Measurements from ENCODE around the gene CMAS. TPM values are rescaled to one million over a fixed set of nuclear protein-coding genes. Genes with fewer than 3 reads are reported as not detected.
"Not testable (repeated sequence)": the region's sequence is repeated elsewhere in the genome, so short reads cannot be mapped to it uniquely, and the experiment has no call there.

Gene CMAS
- polyA plus RNA-seq, 4 donors: 70.2 to 215 (median 113) TPM

DNA sequence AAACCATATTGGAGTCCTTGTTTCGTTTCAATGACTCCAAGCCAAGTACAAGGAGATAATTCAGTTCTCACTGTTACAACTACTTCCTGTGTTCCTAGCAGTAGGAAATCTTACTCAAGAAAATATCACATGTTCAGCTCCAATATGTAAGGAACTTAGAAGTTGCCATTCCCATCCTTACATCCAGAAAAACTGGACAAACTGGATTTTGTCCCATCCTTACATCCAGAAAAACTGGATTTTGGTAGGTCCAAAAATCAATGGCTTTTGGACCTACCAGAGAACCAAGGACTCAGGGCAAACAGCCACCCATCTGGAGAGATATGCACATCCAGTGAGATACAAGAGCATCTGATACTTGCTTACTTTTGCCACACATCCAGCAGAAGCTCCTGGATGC, 23.8 kb downstream of the CMAS start:
- H3K27me3 ChIP-seq (ENCODE audit: control insufficient read depth in 3 of 3, insufficient read depth in 3 of 3, low read length in 3 of 3): no peaks in the 10 kb centered on the region
- H3K4me3 ChIP-seq (ENCODE audit: low read depth in 1 of 3, low read length in 3 of 3): no peak overlapping the region
- 79 to 83% (median 81%) methylated on average over 1 of the region's 1 CpG for WGBS, 3 donors
- H3K4me1 ChIP-seq (ENCODE audit: control insufficient read depth in 3 of 3, insufficient read depth in 2 of 3, low read depth in 1 of 3, low read length in 2 of 3): peaks cover 0 to 8% (median 0%) of the 10 kb centered on the region in 3 donors
- no peak overlapping the region for H3K27ac ChIP-seq (ENCODE audit: low read depth in 1 of 3, low read length in 2 of 3)
- FAIRE-seq: no peak
- no peaks in the 10 kb centered on the region for H3K9me3 ChIP-seq (ENCODE audit: control insufficient read depth in 2 of 2, insufficient read depth in 1 of 2, low read depth in 1 of 2, low read length in 1 of 2)
- peaks cover 2 to 4% (median 3%) of the 10 kb centered on the region in 3 donors for H3K36me3 ChIP-seq (ENCODE audit: control insufficient read depth in 3 of 3, insufficient read depth in 2 of 3, low read depth in 1 of 3, low read length in 3 of 3)
- DNase-seq: no peak

DNA sequence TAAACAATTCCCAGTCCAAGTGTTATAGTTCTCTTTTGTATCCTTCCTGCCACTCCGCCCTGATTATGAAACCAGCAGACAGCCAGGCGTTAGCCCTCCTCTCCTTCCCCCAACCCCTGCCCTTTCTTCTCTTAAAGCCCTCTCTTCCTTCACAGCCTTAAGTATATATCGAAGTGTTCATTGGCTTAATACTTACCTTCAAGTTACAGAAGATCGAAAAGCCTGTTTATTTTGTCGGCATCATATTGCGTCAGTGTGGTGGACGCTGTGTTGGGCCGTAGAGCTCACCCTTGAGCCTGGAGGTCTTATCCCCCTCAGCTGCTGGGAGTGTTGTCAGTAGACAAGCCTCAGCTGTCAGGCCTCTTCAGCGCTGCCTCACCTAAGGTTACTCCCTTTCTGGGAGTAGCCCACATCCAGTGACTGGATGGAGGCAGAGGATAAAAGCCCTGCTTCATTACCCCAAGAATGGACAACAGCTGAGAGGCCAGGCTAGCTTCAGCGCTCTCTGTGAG, 36.2 kb downstream of the CMAS start:
- no peaks in the 10 kb centered on the region for H3K27me3 ChIP-seq (ENCODE audit: control insufficient read depth in 3 of 3, insufficient read depth in 3 of 3, low read length in 3 of 3)
- H3K36me3 ChIP-seq (ENCODE audit: control insufficient read depth in 3 of 3, insufficient read depth in 2 of 3, low read depth in 1 of 3, low read length in 3 of 3): no peaks in the 10 kb centered on the region
- no peak overlapping the region for H3K27ac ChIP-seq (ENCODE audit: low read depth in 1 of 3, low read length in 2 of 3)
- no peak overlapping the region for H3K4me3 ChIP-seq (ENCODE audit: low read depth in 1 of 3, low read length in 3 of 3)
- FAIRE-seq: no peak
- H3K4me1 ChIP-seq (ENCODE audit: control insufficient read depth in 3 of 3, insufficient read depth in 2 of 3, low read depth in 1 of 3, low read length in 2 of 3): no peaks in the 10 kb centered on the region
- no peak for DNase-seq
- WGBS, 3 donors: 77 to 82% (median 80%) methylated on average over 10 of the region's 10 CpGs
- no peaks in the 10 kb centered on the region for H3K9me3 ChIP-seq (ENCODE audit: control insufficient read depth in 2 of 2, insufficient read depth in 1 of 2, low read depth in 1 of 2, low read length in 1 of 2)

- Histone ChIP-seq H3K9me3 (ENCODE audit: control insufficient read depth in 2 of 2, insufficient read depth in 1 of 2, low read depth in 1 of 2, low read length in 1 of 2) (no peaks in the 10 kb centered on the region), H3K4me1 (ENCODE audit: control insufficient read depth in 3 of 3, insufficient read depth in 2 of 3, low read depth in 1 of 3, low read length in 2 of 3) (no peaks in the 10 kb centered on the region), H3K4me3 (ENCODE audit: low read depth in 1 of 3, low read length in 3 of 3) (no peak overlapping the region), H3K36me3 (ENCODE audit: control insufficient read depth in 3 of 3, insufficient read depth in 2 of 3, low read depth in 1 of 3, low read length in 3 of 3) (no peaks in the 10 kb centered on the region), H3K27me3 (ENCODE audit: control insufficient read depth in 3 of 3, insufficient read depth in 3 of 3, low read length in 3 of 3) (no peaks in the 10 kb centered on the region), H3K27ac (ENCODE audit: low read depth in 1 of 3, low read length in 2 of 3) (no peak overlapping the region)
- FAIRE-seq: no peak
- DNase-seq: peak in 1 of 2 donors; percentile 15
Observed at GRCh38 chr12:22083167-22083566, 37.1 kb downstream of the CMAS start.

DNA sequence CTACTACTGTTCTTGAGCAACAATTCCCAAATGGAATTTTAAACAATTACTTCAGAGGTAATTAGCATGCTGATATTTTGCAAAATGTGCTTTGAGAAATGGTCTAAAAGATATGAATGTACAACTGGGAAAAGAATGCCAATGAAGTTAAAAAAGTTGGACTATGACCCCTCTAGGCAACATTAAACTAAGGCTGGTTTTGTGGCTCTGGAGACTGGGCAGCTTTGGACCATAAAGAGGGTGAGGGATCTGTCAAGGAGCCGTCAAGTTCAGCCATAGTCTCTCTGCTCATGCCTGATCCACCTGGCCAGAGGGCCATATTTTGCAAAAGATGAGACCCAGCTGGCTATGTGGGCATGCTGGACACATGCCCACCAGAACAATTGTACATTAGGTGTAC, 38.8 kb downstream of the CMAS start:
- H3K4me3 ChIP-seq (ENCODE audit: low read depth in 1 of 3, low read length in 3 of 3): no peak overlapping the region
- H3K4me1 ChIP-seq (ENCODE audit: control insufficient read depth in 3 of 3, insufficient read depth in 2 of 3, low read depth in 1 of 3, low read length in 2 of 3): no peaks in the 10 kb centered on the region
- no peak overlapping the region for H3K27ac ChIP-seq (ENCODE audit: low read depth in 1 of 3, low read length in 2 of 3)
- H3K27me3 ChIP-seq (ENCODE audit: control insufficient read depth in 3 of 3, insufficient read depth in 3 of 3, low read length in 3 of 3): no peaks in the 10 kb centered on the region
- FAIRE-seq: no peak
- H3K36me3 ChIP-seq (ENCODE audit: control insufficient read depth in 3 of 3, insufficient read depth in 2 of 3, low read depth in 1 of 3, low read length in 3 of 3): no peaks in the 10 kb centered on the region
- no peaks in the 10 kb centered on the region for H3K9me3 ChIP-seq (ENCODE audit: control insufficient read depth in 2 of 2, insufficient read depth in 1 of 2, low read depth in 1 of 2, low read length in 1 of 2)
- DNase-seq: no peak
- 15 to 75% (median 52%) methylated on average over 1 of the region's 1 CpG for WGBS, 3 donors

- no peak for DNase-seq
- H3K4me3 ChIP-seq (ENCODE audit: low read depth in 1 of 3, low read length in 3 of 3): no peak overlapping the region
- H3K9me3 ChIP-seq (ENCODE audit: control insufficient read depth in 2 of 2, insufficient read depth in 1 of 2, low read depth in 1 of 2, low read length in 1 of 2): no peaks in the 10 kb centered on the region
- WGBS, 3 donors: 85 to 89% (median 88%) methylated on average over 2 of the region's 2 CpGs
- FAIRE-seq: no peak
- H3K27ac ChIP-seq (ENCODE audit: low read depth in 1 of 3, low read length in 2 of 3): no peak overlapping the region
- H3K4me1 ChIP-seq (ENCODE audit: control insufficient read depth in 3 of 3, insufficient read depth in 2 of 3, low read depth in 1 of 3, low read length in 2 of 3): no peaks in the 10 kb centered on the region
- no peaks in the 10 kb centered on the region for H3K27me3 ChIP-seq (ENCODE audit: control insufficient read depth in 3 of 3, insufficient read depth in 3 of 3, low read length in 3 of 3)
- H3K36me3 ChIP-seq (ENCODE audit: control insufficient read depth in 3 of 3, insufficient read depth in 2 of 3, low read depth in 1 of 3, low read length in 3 of 3): no peaks in the 10 kb centered on the region
Observed at GRCh38 chr12:22088886-22089285, 42.9 kb downstream of the CMAS start.

GRCh38 chr12:22089486-22089885, 43.5 kb downstream of the CMAS start:
- no peaks in the 10 kb centered on the region for H3K36me3 ChIP-seq (ENCODE audit: control insufficient read depth in 3 of 3, insufficient read depth in 2 of 3, low read depth in 1 of 3, low read length in 3 of 3)
- FAIRE-seq (no peak), DNase-seq (no peak)
- no peaks in the 10 kb centered on the region for H3K9me3 ChIP-seq (ENCODE audit: control insufficient read depth in 2 of 2, insufficient read depth in 1 of 2, low read depth in 1 of 2, low read length in 1 of 2)
- no peak overlapping the region for H3K4me3 ChIP-seq (ENCODE audit: low read depth in 1 of 3, low read length in 3 of 3)
- no peak overlapping the region for H3K27ac ChIP-seq (ENCODE audit: low read depth in 1 of 3, low read length in 2 of 3)
- H3K4me1 ChIP-seq (ENCODE audit: control insufficient read depth in 3 of 3, insufficient read depth in 2 of 3, low read depth in 1 of 3, low read length in 2 of 3): no peaks in the 10 kb centered on the region
- no peaks in the 10 kb centered on the region for H3K27me3 ChIP-seq (ENCODE audit: control insufficient read depth in 3 of 3, insufficient read depth in 3 of 3, low read length in 3 of 3)
- 80 to 84% (median 81%) methylated on average over 2 of the region's 2 CpGs for WGBS, 3 donors

GRCh38 chr12:22099062-22099461, 53.0 kb downstream of the CMAS start:
- H3K27me3 ChIP-seq (ENCODE audit: control insufficient read depth in 3 of 3, insufficient read depth in 3 of 3, low read length in 3 of 3); H3K36me3 ChIP-seq (ENCODE audit: control insufficient read depth in 3 of 3, insufficient read depth in 2 of 3, low read depth in 1 of 3, low read length in 3 of 3); FAIRE-seq; H3K27ac ChIP-seq (ENCODE audit: low read depth in 1 of 3, low read length in 2 of 3); H3K4me3 ChIP-seq (ENCODE audit: low read depth in 1 of 3, low read length in 3 of 3); H3K4me1 ChIP-seq (ENCODE audit: control insufficient read depth in 3 of 3, insufficient read depth in 2 of 3, low read depth in 1 of 3, low read length in 2 of 3); H3K9me3 ChIP-seq (ENCODE audit: control insufficient read depth in 2 of 2, insufficient read depth in 1 of 2, low read depth in 1 of 2, low read length in 1 of 2); DNase-seq: not testable (repeated sequence)
- 88 to 96% (median 91%) methylated on average over 2 of the region's 2 CpGs for WGBS, 3 donors

DNA sequence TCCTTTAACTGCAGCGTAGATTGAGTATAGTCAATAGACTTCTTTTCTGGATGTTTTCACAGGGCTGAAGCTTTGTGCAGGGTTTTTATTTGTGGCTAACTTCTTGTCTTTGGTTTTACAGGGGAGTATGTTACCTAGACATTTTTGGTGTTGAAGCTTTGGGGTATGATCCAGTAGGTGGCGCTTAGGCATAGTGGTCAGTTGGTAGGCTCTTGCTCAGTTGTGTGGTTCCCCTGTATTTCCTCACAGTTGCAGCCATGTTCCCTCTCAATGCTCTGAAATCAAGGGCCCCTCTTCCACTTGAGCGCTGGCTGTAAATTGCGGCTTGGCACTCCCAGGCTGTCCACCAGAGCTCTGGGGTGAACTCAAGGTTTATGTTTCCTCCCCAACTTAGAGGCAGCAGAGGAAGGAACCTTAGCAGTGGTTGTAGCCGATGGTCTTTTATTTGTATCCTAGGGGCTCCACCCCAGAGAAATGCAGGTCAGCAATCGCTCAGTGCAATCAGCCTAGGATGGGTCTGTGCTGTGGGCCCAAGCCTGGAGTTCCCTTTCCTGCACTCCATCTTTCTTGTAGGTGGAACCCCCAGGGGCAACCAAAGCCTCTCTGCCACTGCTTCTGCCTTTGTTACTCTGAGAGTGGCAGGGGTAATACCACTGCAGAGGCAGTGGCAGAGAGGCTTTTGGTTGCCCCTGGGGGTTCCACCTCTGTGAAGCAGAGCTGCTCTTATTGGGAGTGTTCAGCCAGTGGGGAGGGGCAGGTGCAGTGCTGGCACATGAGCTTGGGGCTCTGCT, 55.1 kb downstream of the CMAS start:
- FAIRE-seq: no peak
- Histone ChIP-seq H3K9me3 (ENCODE audit: control insufficient read depth in 2 of 2, insufficient read depth in 1 of 2, low read depth in 1 of 2, low read length in 1 of 2) (no peaks in the 10 kb centered on the region), H3K27ac (ENCODE audit: low read depth in 1 of 3, low read length in 2 of 3) (no peak overlapping the region), H3K36me3 (ENCODE audit: control insufficient read depth in 3 of 3, insufficient read depth in 2 of 3, low read depth in 1 of 3, low read length in 3 of 3) (no peaks in the 10 kb centered on the region), H3K27me3 (ENCODE audit: control insufficient read depth in 3 of 3, insufficient read depth in 3 of 3, low read length in 3 of 3) (no peaks in the 10 kb centered on the region), H3K4me1 (ENCODE audit: control insufficient read depth in 3 of 3, insufficient read depth in 2 of 3, low read depth in 1 of 3, low read length in 2 of 3) (no peaks in the 10 kb centered on the region), H3K4me3 (ENCODE audit: low read depth in 1 of 3, low read length in 3 of 3) (no peak overlapping the region)
- DNase-seq: peak; percentile 31 to 38
- WGBS, 3 donors: 74 to 79% (median 78%) methylated on average over 6 of the region's 6 CpGs

All from small intestine (tissue), 7 donors.